Measurements from ENCODE around the gene CMTR1.

- TF ChIP-seq, protein P1, sequence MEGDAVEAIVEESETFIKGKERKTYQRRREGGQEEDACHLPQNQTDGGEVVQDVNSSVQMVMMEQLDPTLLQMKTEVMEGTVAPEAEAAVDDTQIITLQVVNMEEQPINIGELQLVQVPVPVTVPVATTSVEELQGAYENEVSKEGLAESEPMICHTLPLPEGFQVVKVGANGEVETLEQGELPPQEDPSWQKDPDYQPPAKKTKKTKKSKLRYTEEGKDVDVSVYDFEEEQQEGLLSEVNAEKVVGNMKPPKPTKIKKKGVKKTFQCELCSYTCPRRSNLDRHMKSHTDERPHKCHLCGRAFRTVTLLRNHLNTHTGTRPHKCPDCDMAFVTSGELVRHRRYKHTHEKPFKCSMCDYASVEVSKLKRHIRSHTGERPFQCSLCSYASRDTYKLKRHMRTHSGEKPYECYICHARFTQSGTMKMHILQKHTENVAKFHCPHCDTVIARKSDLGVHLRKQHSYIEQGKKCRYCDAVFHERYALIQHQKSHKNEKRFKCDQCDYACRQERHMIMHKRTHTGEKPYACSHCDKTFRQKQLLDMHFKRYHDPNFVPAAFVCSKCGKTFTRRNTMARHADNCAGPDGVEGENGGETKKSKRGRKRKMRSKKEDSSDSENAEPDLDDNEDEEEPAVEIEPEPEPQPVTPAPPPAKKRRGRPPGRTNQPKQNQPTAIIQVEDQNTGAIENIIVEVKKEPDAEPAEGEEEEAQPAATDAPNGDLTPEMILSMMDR (conservative IDR thresholded peaks at IDR 0.05; ENCODE audit: low read length): no peak
- no peak for TF ChIP-seq EZH2phosphoT487 (IDR thresholded peaks at IDR 0.05; ENCODE audit: borderline replicate concordance, low read depth, low read length)
Measured at GRCh38 chr6:37438930-37439329, 5.9 kb downstream of the CMTR1 start.
